ENCODE data around the gene CCDC77.

DNA sequence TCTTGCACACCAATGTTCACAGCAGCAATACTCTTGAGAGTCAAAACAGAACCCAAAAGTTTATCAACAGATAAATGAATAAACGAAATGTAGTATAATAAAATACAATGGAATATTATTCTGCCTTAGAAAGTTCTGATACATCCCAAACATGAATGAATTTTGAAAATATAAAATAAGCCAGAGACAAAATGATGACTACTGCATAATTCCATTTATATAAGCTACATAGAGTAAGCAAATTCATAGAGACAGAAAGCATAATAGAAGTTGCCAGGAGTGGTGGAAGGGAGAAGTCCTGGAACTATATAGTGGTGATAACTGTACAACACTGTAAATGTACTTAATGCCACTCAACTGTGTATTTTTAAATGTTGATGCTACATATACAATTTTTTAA lies 33.5 kb upstream of the CCDC77 start:
- TF ChIP-seq, protein P1, sequence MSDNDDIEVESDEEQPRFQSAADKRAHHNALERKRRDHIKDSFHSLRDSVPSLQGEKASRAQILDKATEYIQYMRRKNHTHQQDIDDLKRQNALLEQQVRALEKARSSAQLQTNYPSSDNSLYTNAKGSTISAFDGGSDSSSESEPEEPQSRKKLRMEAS (IDR thresholded peaks at IDR 0.05), result no peak
- TF ChIP-seq ZBTB7A (IDR thresholded peaks at IDR 0.05; ENCODE audit: low read depth) (no peak), CREB1 (IDR thresholded peaks at IDR 0.05; ENCODE audit: low read depth) (no peak), YY1 (IDR thresholded peaks at IDR 0.05; ENCODE audit: low read depth) (no peak), REST (IDR thresholded peaks at IDR 0.05; ENCODE audit: low read depth) (no peak), EP300 (IDR thresholded peaks at IDR 0.05; ENCODE audit: borderline replicate concordance) (no peak), TCF12 (IDR thresholded peaks at IDR 0.05; ENCODE audit: low read depth) (no peak), RAD21 (IDR thresholded peaks at IDR 0.05; ENCODE audit: low read depth) (no peak), CEBPB (IDR thresholded peaks at IDR 0.05) (no peak), TAF1 (IDR thresholded peaks at IDR 0.05; ENCODE audit: low read depth) (no peak), EGR1 (IDR thresholded peaks at IDR 0.05) (no peak), NFIC (IDR thresholded peaks at IDR 0.05) (no peak)
- TF ChIP-seq, protein P2, sequence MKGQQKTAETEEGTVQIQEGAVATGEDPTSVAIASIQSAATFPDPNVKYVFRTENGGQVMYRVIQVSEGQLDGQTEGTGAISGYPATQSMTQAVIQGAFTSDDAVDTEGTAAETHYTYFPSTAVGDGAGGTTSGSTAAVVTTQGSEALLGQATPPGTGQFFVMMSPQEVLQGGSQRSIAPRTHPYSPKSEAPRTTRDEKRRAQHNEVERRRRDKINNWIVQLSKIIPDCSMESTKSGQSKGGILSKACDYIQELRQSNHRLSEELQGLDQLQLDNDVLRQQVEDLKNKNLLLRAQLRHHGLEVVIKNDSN (IDR thresholded peaks at IDR 0.05), result no peak
